HG03378 (cell line): ENCODE measurements around the gene LRCH3.

Experiments
- ATAC-seq: cut with Tn5 transposase; IDR thresholded peaks from one replicate; pipeline ENCODE4 v1.9.1; 2021; ENCODE audit warnings: mild to moderate bottlenecking, moderate library complexity; ENCODE audit not compliant: unreplicated experiment

The LRCH3 gene

DNA sequence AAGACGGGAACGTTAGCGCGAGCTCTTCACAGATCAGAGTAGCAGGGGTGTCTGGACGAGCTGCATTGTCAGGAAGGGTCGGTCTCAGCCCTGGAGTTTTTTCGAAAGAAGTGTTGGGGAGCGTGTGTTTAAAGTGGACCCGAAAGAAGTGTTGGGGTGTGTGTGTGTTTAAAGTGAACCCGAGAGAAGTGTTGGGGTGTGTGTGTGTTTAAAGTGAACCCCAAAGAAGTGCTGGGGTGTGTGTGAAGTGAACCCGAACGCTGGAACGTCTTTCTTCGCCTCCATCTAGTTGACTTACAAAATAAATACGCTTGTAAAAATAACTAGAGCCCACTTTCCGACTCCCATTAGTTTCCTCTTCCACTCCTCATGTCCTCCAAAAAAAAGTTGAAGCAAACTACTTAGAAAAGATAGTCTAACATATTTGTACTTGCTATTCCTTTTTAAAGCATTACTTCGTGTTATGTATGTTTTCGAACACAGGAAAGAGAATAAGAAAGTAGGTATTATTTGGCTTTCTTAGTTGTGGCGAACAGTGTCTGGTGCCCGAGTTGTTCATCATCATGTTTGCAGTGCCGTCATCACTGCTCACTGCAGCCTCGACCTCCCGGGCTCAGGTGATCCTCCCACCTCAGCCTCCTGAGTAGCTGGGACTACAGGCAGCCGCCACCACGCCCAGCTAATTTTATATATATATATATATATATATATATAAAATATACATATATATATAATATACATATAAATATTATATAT is 1.0 kb downstream of the LRCH3 start:
- peak; percentile 15 for ATAC-seq

- peak; percentile 35 for ATAC-seq
Measured at GRCh38 chr3:197793247-197793646, 2.2 kb downstream of the LRCH3 start.

- ATAC-seq, result no peak
Measured at GRCh38 chr3:197794115-197794514, 3.1 kb downstream of the LRCH3 start.

DNA sequence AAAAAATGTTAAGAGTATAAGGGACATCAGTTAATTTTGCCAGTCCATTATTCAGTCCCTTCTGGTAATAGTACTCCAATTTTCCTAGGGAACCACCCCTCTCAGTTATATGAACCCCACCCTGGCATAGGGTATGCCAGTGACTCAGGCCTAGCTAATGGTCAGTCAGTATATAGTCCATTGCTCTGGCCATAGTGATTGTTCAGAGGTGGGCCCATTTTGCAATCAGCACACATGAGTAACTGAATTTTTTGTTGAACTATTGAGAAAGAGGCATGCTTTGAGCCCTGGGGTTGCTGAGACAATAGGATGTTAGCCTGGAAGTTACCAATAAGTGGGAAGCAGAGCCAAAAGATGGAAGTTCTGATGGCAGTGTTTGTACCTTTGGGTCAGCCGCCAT is 4.1 kb downstream of the LRCH3 start:
- ATAC-seq, result no peak

DNA sequence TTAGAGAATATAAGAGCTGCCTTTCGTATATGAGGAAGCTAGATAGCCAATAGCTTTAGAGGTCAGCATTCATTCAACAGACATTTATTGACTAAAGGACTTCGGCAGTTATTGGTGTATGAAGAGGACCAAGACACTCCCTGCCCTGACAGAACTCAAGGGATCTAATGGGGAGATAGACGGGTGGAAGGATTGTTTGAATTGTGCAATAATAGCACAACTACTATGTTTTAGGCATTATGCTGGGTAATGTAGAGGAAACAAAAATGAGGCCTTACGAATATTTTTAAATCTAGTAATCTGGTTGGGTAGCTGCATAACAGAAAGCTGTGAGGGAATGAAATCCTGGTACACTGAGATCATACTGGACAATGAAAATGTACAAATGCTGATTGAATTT is 5.0 kb downstream of the LRCH3 start:
- no peak for ATAC-seq

DNA sequence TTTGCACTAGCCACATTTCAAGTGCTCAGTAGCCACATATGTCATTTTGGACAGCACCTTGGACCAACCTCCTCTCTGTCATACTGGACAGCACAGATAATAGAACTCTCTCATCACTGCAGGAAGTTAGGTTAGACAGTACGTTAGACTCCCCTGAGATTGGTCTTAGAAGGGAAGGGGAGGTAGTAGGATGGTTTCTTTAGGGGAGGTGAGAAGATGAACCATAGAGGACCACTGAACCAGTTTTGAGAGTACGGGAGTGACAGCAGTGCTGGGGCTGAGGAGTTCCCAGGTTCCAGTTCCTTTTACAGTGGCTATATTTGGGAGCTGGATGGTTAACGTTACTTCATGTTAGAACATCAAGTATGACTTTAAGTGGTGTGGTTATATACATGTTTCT is 7.8 kb downstream of the LRCH3 start:
- ATAC-seq, result peak; percentile 49

DNA sequence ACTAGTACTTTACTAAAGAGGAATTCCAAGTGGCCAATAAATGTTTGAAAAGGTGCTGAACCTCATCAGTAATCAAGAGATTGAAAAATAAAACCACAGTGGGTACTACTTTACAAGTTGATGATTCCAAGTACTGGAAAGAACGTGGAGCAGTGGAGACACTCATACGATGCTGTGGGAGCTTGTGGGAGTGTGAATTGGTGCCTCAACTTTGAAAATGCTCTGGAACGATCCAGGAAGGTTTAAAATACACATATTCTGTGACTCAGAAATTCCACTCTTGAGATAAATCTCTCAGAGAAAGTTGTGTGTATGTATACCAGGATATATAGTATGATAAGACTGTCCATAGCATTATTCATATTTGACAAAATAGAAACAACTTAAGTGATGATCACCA is 9.3 kb downstream of the LRCH3 start:
- ATAC-seq, result no peak

DNA sequence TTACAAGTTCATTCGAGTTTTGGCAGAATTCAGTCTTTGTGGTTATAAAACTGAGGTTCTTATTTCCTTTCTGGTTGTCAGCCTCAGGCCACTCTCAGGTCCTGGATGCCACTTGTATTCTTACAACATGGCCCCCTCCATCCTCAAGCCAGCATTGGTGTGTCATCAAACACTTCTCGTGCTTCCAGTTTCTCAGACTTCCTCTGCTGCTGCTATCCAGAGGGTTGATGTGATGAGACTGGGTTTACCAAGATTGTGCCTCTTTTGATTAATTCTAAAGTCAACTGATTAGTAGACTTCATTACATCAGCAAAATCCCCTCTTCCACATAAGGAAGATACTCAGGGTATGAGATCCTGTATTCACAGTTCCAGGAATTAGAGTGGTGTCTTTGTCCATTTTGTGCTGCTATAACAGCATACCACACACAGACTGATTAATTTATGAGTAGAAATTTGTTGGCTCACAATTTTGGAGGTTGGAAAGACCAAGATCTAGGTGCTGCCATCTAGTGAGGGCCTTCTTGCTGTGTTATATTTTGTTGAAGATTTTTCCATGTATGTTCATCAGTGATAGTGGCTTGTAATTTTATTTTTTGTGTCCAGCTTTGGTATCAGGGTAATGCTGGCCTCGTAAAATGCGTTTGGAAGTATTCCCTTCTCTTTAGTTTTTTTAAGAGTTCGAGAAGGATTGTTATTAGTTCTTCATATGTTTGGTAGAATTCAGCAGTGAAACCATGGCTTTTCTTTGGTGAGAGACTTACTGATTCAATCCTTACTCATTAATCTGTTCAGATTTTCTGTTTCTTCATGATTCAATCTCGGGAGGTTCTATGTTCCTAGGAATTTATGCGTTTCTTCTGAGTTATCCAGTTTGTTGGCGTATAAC is 11.1 kb downstream of the LRCH3 start:
- no peak for ATAC-seq

- no peak for ATAC-seq
Measured at GRCh38 chr3:197802779-197803459, 11.9 kb downstream of the LRCH3 start.

GRCh38 chr3:197804511-197804910 is 13.5 kb downstream of the LRCH3 start:
- ATAC-seq, result no peak

GRCh38 chr3:197807969-197808587 is 17.0 kb downstream of the LRCH3 start:
- no peak for ATAC-seq

DNA sequence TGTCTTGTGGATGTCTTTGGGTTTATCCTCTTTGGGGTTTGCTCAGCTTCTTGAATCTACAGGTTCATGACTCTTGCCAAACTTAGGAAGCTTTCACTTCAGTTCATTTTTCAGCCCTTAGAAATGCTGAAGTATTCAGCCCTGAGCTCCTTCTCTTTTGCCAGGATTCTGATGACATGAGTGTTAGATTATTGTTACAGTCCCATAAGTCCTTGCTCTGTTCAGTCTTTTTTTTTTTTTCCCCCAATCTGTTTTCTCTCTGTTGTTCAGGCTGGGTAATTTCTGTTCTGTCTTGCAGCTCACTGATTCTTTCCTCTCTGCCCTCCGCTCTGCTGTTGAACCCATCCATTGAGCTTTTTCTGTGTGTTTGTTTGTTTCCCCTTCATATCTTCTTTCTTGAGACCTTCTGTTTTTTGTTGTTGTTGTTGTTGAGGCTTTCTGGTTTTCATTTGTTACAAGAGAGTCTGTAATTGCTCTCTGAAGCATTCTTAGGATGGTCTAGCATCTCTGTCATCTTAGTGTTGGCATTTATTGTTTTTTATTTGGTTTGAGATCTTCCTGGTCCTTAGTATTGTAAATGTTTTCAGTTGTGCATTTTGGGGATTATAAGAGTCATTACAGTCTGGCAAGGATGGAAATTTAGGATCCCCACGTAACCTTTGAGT is 18.4 kb downstream of the LRCH3 start:
- ATAC-seq, result no peak

GRCh38 chr3:197810901-197811300 is 19.8 kb downstream of the LRCH3 start:
- ATAC-seq, result no peak

GRCh38 chr3:197811343-197811742 is 20.3 kb downstream of the LRCH3 start:
- ATAC-seq, result no peak

- no peak for ATAC-seq
Measured at GRCh38 chr3:197814372-197814771, 23.3 kb downstream of the LRCH3 start.

GRCh38 chr3:197820550-197821335 is 29.7 kb downstream of the LRCH3 start:
- no peak for ATAC-seq

DNA sequence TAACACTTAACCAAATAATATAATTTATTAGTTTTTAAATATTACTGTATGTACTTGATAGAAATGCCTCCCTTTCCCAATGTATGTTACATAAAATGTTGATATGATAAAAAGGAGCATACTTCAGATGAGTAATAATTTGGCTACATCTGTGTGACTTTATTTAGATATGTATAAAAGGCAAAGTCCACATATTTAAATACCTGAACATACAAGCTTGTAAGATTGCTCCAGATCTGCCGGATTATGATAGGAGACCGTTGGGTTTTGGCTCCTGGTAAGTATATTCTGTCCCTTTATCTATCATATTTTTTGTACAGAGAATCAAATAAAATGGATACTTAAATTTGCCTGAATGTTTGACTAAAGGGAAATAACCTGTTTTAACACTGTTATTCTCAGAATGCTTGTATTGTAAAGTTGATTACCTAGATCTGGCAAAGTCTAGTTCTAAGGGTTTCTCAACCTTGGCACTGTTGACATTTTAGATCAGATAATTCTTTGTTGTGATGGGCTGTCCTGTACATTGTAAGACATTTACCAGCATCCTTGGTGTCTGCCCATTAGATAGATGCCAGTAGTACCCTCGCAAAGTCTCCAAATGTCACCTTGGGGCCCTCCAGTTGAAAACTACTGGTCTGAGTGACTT is 38.5 kb downstream of the LRCH3 start:
- ATAC-seq, result no peak

- no peak for ATAC-seq
Measured at GRCh38 chr3:197830308-197830966, 39.4 kb downstream of the LRCH3 start.

GRCh38 chr3:197830967-197831313 is 39.9 kb downstream of the LRCH3 start:
- ATAC-seq, result no peak
